ENCODE data around the gene LIMCH1.

DNA sequence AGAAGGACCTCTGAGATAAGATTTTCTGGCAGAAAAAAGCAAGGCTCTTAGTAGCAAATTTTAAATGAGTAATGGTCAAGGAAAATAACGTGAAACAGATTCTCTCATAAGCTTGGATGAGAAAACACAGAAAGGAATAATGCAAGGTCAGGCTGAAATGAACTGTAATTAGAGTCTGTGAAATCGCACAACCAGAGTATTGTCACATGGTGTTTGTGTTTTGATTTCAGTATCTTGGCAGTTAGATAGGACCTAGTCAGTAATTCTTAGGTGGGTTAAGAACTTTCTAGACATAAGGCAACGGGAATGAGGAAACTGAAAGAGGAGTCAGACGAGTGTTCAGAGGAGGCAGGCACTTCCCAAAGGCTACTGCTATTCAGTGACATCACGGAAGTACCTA is 34.6 kb downstream of the LIMCH1 start:
- TF ChIP-seq, protein P1, sequence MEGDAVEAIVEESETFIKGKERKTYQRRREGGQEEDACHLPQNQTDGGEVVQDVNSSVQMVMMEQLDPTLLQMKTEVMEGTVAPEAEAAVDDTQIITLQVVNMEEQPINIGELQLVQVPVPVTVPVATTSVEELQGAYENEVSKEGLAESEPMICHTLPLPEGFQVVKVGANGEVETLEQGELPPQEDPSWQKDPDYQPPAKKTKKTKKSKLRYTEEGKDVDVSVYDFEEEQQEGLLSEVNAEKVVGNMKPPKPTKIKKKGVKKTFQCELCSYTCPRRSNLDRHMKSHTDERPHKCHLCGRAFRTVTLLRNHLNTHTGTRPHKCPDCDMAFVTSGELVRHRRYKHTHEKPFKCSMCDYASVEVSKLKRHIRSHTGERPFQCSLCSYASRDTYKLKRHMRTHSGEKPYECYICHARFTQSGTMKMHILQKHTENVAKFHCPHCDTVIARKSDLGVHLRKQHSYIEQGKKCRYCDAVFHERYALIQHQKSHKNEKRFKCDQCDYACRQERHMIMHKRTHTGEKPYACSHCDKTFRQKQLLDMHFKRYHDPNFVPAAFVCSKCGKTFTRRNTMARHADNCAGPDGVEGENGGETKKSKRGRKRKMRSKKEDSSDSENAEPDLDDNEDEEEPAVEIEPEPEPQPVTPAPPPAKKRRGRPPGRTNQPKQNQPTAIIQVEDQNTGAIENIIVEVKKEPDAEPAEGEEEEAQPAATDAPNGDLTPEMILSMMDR (IDR thresholded peaks at IDR 0.05; ENCODE audit: poor library complexity), result no peak
- TF ChIP-seq EZH2phosphoT487 (IDR thresholded peaks at IDR 0.05; ENCODE audit: low read depth, severe bottlenecking, unreplicated experiment) (no peak), EZH2 (IDR thresholded peaks at IDR 0.05; ENCODE audit: borderline replicate concordance) (no peak)

Data from hepatocyte (in vitro differentiated cells).